NK-92 (cell line): Measurements from ENCODE around the gene TIMM29.

ENCODE experiments used
- DNase-seq: peaks from one replicate; lab custom pipeline; 2025; ENCODE audit not compliant: unreplicated experiment; lab: John Stamatoyannopoulos, UW

TIMM29 gene

GRCh38 chr19:10911579-10912363 is 16.8 kb upstream of the TIMM29 start:
- no peak for DNase-seq

GRCh38 chr19:10912619-10913018 is 16.0 kb upstream of the TIMM29 start:
- DNase-seq, result no peak

- DNase-seq, result no peak
These were observed 14.8 kb upstream of the TIMM29 start for GRCh38 chr19:10913716-10914340.

- no peak for DNase-seq
These were observed 13.2 kb upstream of the TIMM29 start for GRCh38 chr19:10915130-10916091.

GRCh38 chr19:10916602-10917001 is 12.0 kb upstream of the TIMM29 start:
- DNase-seq, result no peak

GRCh38 chr19:10918359-10918758 is 10.3 kb upstream of the TIMM29 start:
- DNase-seq, result no peak

GRCh38 chr19:10919352-10920287 is 9.0 kb upstream of the TIMM29 start:
- DNase-seq, result no peak

GRCh38 chr19:10920288-10920655 is 8.3 kb upstream of the TIMM29 start:
- no peak for DNase-seq

- DNase-seq, result no peak
These were observed 7.8 kb upstream of the TIMM29 start for GRCh38 chr19:10920781-10921180.

- DNase-seq, result no peak
These were observed 7.3 kb upstream of the TIMM29 start for GRCh38 chr19:10921199-10921909.

- DNase-seq, result no peak
These were observed 6.5 kb upstream of the TIMM29 start for GRCh38 chr19:10921910-10922637.

- DNase-seq, result no peak
These were observed 6.0 kb upstream of the TIMM29 start for GRCh38 chr19:10922638-10923014.

- DNase-seq, result no peak
These were observed 5.1 kb upstream of the TIMM29 start for GRCh38 chr19:10923260-10924112.

GRCh38 chr19:10924597-10924996 is 4.0 kb upstream of the TIMM29 start:
- no peak for DNase-seq

GRCh38 chr19:10927730-10928562 is 665 bp upstream of the TIMM29 start:
- no peak for DNase-seq

- no peak for DNase-seq
These were observed 787 bp downstream of the TIMM29 start for GRCh38 chr19:10929402-10929794.

- no peak for DNase-seq
These were observed 6.9 kb downstream of the TIMM29 start for GRCh38 chr19:10935371-10936059.
